HTERT RPE-1 (cell line): Measurements from ENCODE around the gene TMEM44.

Experiments
- in situ Hi-C: fragments of 300-500 bp; cut with MboI; formaldehyde crosslinking; loops from 4 replicates; pipeline ENCODE4 v1.14.3; 2020; ENCODE audit warnings: low sequenced_read_pairs

The TMEM44 gene

DNA sequence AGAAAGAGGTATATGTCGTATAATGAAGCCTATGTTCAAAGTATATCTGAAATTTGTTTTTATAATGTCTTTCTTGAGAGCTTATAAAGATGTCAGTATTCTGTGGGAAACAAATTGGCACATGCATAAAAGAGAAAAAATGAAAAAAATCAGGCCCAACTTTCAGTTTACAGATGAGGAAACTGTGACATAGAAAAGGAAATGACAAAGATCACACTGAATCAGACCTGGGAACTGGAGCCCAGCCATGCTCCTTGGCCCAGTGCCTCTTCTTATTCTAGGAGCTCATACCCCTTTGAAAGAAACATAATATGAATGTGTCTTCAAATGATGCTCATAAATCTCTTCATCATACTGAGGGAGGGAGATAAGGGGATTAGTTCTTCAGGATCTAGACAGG is 48.4 kb downstream of the TMEM44 start:
- in situ Hi-C loops = loop anchor here (25.0 kb wide), 1 partner anchor 123 kb away; no protein-coding TSS in a partner anchor

DNA sequence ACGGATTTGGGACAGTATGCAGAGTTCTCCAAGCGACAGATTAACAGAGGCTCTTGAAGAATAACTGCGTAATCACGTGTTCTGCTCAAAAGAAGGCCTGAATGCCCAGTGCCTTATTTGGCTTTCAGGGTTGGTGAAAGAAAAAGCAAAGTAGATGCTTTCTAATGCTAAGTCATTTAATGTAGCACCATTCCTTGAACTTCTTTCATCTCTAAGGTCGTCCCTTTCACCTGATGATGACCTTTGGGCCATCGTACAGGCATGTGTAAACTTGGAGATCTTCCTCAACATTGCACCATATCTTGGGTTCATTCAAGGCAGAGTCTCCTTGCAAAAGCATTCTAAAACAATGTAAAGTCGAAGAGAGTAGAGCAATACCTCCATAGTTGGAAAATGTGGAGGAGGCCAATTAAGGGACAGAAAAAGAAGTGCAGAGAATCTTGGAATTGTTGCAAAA is 48.9 kb downstream of the TMEM44 start:
- in situ Hi-C loops = loop anchor here (25.0 kb wide), 1 partner anchor 122 kb away; no protein-coding TSS in a partner anchor

GRCh38 chr3:194582196-194582905 is 50.9 kb downstream of the TMEM44 start:
- in situ Hi-C loops = loop anchor here (25.0 kb wide), 1 partner anchor 120 kb away; no protein-coding TSS in a partner anchor

DNA sequence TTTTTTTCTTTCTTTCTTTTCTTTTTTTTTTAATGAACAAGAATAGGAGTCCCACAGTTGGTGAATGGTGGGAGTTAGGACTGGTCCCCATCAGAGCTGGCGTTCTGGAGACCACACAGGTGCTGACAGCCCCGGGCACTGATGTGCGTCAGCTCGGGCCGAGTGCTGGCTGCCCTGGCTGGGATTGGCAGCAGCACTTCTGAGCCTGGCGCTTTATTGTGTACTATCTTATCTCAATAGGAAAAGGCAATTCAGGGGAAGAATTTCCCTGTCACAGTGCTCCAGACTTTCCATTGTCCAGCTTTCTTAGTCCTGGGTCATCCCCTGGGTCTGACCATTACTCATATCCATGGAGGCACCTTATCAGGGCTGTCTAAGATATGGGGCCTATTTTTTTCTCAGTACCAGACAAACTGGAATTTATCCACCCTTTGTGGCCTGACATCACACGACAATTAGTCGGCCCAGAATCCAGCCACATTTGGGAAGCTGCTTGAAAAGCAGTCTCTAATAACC is 54.1 kb downstream of the TMEM44 start:
- in situ Hi-C loops = loop anchor here (25.0 kb wide), 1 partner anchor 117 kb away; no protein-coding TSS in a partner anchor

- in situ Hi-C loops = loop anchor here (25.0 kb wide), 1 partner anchor 116 kb away; no protein-coding TSS in a partner anchor
These were observed 55.0 kb downstream of the TMEM44 start for GRCh38 chr3:194577986-194578905.

GRCh38 chr3:194575484-194576210 is 57.6 kb downstream of the TMEM44 start:
- in situ Hi-C loops = loop anchor here (25.0 kb wide), 1 partner anchor 113 kb away; no protein-coding TSS in a partner anchor

GRCh38 chr3:194574639-194575483 is 58.4 kb downstream of the TMEM44 start:
- in situ Hi-C loops = loop anchor here (25.0 kb wide), 1 partner anchor 113 kb away; no protein-coding TSS in a partner anchor

DNA sequence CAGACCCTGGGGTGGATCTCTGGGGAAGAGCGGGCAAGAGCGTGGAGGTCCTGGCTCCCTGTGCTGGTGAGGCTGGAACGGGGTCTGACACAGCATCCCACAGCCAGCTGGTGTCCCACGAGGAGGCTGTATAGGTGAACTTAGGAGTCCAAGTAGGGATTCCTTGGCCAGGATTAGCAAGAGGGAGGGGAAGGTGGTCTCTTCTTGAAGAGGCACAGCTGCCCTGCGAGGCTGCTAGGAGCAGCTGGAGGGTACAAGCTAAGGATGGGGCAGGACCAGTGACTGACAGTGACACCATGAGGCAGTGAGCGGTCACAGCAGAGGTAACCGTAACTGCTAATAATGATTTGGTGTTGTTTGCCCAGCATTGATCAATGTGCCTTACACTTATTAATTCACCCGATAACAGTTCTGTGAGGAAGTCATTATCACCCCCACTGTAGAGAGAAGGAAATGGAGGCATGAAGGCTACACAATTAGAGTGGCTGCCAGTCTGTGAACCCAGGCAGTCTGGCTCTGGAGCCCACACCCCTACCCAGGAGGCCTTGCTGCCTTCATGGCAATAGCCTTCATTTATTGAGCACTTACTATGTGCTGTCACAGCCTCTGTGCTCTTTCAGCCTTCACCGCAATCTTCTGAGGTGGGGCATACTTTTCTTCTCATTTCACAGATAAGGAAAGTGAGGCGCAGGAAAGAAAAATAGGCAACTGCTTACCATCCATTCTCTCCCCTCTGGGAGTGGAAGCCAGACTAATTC is 59.4 kb downstream of the TMEM44 start:
- in situ Hi-C loops = no loop called here

- in situ Hi-C loops = no loop called here
These were observed 60.2 kb downstream of the TMEM44 start for GRCh38 chr3:194572944-194573491.

DNA sequence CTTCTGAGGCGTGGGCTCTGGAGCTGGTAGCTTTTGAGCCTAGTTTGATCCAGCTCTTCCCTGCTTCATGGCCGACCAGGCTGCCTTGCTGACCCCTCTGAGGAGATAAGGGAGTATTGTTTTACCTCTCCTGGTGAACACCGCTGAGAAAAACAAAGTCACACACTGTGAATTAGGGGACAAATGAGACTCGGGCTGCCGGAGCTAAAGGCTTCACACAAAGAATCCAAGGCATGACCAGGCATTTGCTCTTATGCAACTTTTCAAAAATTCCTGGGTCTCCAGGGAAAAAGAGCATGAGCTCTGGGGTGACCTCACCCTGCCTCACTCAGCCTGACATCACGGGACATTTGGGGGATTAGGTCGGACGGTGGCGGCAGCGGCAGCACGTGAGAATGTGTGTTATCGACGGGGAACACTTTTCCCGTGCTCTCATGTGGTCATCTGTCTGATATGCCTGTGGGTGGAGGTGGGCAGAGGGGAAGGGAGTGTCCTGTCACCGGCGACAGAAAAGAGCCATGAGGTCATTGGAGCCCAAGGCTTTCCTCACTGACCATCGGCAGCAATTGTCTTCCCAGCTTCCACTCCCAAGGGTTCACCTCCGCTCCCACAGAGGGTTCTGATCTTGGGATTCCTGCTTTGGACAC is 61.0 kb downstream of the TMEM44 start:
- in situ Hi-C loops = no loop called here

DNA sequence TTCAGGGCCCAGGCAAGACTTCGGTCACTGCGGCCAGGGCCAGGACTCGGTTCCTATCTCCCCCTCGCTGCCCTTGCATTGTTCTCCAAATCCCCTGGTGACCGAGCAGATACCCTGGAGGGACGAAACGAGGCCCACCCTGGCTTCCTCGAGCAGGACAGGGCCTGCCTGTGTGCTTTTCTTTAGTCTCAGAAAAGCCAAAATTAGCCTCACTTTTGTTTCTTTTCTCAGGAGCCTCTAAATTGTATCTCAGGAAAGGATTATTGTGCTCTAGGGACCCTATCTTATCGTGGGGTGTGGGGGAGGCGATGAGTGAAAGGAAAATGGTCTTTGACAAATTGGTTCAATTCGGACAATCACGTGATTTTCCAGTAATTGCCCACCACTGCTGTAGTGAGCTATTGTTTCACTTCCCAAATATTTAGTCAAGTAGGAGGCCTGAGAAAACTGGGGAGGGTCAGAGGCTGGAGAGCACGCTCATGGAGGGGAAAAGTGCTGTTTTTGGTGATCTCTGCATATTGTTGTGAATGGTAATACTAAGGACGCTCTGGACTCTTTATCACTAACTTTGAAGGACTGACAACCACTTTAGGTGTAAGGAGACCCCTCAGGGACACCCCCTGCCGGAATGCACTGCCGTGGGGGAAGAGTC is 61.6 kb downstream of the TMEM44 start:
- in situ Hi-C loops = no loop called here

DNA sequence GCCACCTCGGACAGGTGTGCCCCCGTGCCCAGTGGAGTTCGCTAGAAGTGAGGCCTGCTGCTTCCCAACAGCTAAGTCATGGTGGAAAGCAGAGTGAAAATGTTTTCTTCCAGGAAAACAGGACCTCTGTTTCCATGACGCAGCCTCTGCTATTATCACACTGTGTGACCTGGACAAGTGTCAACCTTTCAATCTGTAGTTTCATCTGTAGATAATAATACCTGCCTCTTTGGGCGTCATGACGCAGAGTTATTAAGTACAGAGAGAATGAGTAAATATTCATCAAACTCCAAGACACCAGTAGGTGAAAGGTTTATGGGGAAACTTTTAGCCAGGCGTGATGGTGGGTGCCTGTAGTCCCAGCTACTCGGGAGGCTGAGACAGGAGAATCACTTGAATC is 62.3 kb downstream of the TMEM44 start:
- in situ Hi-C loops = no loop called here

DNA sequence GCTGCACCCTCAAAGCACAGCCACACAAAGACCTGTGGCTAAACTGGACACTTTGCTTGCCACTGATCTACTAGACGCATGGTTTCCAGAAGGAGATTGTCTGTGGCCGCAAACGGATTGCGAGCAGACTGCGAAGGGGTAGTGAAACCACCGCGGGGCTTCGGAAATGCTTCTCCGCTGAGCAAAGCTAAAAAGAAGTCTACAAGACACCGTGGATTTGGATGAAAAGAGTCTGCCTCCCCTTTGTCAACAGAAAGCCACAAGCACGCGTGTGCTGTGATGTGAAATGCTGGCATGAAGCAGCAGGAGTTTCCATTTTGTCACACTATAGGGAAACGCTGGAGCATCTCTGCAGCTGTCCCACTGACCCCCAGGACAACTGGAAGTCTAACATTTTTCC is 63.0 kb downstream of the TMEM44 start:
- in situ Hi-C loops = no loop called here

GRCh38 chr3:194569252-194569651 is 64.0 kb downstream of the TMEM44 start:
- in situ Hi-C loops = no loop called here

DNA sequence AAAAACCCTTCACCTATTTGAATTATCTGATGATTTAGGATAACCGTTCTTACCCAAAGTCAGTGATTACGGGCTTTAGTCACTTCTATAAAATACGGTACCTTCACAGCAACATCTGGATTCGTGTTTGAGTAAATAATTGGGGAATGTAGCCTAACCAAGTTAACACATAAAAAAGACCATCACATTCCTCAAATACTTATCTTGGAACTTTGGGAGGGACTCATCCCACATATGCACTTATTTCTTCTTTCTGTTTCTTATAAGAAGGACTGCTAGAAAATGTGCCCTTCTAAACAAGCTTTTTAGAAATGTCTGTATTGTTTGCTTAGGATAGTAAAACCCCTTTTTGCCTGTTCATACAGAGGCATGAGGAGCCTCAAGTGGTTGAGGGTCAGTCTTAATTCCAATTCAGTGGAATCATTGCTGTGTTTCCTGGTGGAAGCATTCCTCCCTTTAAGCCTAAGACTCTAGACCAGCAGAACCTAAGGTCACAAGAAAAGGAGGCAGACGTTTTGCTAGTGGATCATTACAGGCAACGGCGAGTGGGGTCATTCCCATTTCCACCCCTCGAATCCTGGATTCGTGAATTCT is 67.5 kb downstream of the TMEM44 start:
- in situ Hi-C loops = no loop called here

- in situ Hi-C loops = no loop called here
These were observed 70.2 kb downstream of the TMEM44 start for GRCh38 chr3:194562986-194563385.

GRCh38 chr3:194561306-194561974 is 71.8 kb downstream of the TMEM44 start:
- in situ Hi-C loops = no loop called here
